NCI-H446 treated with DMSO at 0.1 percent for 48 hours (cell line): ENCODE data around the gene THAP7.
"Not testable (repeated sequence)": the region's sequence is repeated elsewhere in the genome, so short reads cannot be mapped to it uniquely, and the experiment has no call there.

Experiments used
- DNase-seq: peaks from one replicate; lab custom pipeline; 2025; lab: John Stamatoyannopoulos, UW

The THAP7 gene

DNA sequence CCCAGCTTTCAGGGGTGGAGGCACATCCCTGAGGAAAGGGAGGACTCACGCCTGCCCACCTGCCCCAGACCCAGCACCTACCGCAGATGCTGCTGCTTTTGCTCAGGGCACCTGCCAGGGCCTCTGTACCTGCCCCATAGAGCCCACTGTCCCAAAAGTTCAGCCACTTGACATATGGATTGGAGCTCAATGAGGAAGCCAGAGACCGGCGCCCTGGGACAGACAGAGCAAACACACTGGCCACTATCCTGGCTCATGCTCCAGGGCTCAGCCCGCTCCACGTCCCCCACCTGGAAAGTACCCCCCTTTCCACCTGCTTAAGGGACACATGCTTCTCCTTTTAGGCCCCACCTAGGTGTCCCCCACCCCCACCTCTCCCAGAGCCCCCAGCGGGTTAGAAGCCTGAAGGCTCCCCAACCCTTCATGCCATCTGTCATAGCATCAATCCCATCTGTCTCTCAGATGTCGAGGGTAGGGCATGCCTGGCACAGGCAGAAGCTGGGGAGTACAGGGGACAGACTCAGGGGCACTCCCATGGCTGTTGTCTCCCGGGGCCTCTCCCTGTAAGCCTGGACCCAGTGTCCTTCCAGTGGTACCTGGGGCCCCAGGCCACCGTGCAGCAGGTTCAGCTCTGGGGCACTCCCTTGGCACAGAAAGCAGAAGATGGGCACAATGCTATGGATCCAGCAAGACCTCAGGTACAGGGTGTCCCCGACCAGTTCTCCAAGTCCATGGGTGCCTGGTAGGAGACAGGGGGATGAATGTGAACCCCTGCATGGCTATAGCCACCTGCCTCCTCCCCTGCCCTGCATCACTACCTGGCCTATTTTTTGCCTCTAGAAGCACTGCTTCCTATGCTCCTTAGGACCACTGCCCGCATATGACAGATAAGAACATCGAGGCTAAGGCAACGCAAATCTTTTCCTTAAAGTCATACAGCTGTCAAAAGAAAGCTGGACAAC lies 10.8 kb upstream of the THAP7 start:
- DNase-seq, result no peak

DNA sequence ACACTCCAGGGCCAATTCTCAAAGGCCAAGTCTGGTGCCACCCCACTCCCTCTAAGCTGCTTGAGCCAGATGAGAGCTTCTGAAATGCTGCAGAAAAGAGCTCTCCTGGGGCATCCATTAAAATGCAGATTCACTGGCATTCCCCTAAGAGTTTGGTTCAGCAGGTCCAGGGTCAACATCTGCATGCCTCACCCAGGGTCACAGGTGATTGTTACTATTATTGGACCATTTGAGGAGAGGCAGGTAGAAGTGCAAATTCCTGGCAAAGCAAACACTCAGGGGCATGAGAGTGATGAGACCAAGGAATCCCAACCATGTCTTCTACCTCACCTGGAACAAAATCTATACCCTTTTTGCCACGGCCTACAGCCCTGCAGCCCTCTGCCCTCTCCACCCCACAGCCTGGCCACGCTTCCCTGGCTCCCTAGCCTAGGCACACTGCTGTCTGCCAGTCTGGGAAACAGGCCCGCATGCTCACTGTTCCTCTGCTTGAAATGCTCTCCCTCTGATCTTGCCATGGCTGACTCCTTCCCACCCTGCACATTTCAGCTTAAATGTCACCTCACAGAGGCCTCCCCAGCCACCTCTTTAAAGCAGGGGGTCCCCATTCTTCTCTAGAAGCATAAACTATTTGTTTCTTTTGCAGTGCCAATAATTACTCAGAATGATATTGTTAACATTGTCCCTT lies 8.7 kb upstream of the THAP7 start:
- DNase-seq, result no peak

DNA sequence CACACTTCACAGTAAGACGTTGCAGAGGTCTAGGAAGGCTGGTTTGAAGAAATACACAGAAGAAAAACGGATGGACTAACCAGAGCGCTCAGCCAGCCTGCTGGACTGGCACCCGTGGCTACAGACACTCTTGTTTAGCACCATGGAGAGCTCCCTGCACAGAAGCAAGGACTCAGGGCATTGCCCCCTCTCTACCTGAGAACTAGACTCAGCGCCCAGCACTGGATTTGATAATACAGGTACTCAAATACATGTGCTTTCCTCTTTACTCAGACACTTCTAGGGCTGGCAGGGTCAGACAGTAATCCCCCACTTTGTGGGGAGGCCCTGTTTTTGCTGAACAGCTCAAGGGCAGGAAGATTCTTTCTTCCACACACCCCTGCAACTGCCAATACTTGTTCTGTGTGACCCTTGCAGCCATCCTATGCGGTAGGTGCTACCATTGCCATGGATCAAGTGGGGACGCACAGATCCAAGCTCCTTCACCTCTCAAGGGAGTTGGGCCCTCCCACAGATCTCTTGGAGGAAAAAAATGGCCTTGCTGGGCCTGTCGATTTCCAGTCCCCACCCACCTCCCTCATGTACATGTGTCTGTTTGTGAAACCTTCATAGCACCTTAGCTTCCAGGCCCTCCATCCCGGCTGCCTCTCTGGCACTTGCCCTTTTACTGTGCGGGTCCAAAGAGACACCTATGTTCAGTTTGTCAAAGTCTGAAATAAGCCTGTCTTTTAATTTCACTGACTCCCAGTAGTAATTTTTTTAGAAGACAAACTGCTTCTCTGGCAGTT lies 7.9 kb upstream of the THAP7 start:
- DNase-seq, result no peak

DNA sequence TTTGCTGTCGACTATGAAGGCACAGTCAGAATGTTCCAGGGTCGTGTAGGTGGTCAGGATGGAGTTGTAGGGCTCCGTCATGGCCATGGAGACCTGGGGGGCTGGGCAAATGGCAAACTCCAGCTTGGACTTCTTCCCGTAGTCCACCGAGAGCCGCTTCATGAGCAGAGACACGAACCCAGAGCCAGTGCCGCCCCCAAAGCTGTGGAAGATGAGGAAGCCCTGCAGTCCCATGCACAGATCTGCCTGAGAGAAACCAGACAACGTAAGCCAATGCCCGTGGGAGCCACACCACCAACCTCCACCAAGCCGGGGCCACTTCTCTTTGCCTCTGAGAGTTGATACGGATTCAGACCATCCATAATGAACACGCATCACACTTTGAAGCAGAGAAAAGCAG lies 7.3 kb upstream of the THAP7 start:
- not testable (repeated sequence) for DNase-seq

DNA sequence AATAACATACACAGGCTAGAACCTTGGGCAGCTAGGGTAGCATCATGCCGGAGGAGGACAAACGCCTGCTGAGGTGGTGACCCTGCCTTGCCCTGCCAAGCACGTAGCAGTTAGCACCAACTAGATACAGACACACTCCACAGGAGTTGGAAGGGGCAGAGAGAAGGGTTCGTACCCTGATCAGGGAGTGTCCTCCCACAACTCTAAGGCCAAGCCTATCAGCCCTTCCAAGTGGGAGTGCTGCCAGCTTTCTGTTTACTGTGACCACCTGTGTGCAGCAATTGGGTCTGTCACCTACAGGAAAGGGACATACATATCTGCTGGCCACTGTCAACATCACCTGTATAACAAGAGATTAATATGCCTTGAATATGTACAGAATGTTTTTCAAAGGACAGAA lies 1.9 kb upstream of the THAP7 start:
- DNase-seq, result no peak

DNA sequence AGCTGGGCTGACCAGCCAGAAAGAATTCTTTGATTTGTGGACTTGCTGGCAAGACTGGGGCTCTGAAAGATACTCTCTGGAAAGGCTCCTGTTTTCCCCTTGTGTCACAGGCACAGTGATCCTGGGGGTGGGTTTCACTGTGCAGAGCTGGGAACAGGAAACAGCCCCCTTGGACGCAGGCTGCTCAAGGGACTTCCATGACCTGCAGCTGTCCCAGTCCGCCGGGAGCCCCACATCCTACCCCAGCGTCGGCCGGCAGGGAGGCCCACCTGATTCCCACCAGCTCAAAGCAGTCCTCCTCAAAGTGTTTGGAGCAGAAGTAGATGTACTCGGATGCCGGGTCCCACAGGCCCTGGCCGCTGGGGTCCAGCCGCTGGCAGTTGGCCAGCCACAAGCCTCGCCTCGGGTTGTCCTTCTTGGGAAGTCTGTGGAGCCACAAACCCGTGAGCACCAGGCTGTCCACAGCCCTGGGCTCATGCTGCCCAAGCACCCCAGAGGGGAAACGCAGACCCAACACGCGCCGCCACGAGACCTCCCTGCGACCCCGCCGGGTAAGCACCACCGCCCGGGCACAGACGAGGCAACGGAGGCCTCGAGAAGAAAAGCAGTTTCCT lies 824 bp downstream of the THAP7 start:
- no peak for DNase-seq

DNA sequence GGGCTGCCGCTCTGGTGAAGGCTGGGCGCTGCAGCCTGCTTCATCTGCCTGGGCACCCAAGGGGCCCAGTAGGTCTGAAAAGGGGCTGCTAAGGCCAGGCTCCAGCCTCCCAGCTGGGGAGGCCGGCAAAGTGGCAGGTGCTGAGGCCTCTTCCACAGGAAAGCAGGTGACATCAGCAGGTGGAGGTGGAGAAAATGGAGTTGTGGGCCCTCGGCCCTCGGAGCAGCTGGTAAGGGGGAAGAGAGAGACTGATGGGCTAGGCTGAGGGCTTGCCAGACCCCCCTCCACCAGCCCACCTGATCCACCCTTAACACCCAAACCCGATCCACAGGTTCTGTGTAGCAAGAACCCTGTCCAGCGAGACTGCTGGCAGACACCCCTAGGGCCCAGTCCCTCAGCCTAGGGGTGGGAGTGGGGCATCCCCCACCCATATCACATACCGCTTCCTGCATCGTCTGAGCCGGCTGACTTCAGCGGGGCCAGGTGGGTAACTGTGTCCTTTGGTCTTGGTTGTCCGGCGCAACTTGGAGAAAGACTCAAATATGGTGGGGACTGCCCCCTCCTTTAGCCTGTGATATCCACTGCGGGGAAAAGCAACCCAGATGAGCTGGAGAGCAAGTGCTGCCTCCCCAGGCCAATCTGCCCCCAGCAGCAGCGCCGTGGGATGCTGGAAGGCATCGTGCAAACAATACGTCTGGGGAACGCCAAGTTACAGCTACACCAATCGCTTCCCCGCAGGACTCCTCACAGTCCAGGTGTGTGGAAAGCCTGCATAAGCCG lies 1.5 kb downstream of the THAP7 start:
- DNase-seq, result no peak

DNA sequence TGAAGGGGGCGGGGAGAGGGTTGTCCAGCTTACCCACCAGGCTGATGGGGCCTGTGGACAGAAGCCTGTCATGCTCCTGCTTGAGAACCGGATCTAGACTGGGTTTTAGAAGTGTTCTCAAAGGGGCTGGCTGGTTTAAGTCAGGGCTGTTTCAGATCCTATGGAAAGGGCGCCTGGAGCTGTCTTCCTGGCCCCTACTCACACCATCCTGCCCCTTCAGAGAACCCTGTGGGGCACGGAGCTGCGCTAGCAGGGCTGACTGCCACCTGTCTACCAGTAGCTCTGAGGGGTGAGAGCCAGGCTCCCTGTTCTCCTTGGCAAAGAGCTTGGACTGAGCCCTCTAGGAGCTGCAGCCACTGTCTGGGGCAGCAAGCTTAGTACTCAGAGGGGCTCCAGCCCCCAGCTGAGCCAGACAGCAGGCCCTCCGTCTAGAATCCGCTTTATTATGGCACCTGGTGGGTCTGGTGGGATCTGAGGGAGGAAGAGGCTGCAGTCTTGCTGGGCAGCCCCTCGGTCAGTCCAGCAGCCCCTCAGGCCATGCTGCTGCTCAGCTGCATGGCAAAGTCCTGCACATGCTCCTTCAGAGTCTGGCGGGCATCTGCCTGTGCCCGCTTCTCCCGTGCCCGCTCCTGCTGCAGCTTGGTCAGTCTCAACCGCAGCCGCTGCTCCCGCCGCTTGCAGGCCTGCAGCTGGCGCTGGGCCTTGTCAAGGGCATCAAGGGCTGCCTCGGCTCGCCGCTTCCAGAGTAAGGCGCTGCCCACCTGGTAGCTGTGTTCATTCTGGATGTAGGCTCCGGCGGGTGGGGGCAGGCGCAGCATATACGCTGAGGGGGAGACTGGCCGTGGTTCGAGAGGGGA lies 2.3 kb downstream of the THAP7 start:
- DNase-seq, result no peak

DNA sequence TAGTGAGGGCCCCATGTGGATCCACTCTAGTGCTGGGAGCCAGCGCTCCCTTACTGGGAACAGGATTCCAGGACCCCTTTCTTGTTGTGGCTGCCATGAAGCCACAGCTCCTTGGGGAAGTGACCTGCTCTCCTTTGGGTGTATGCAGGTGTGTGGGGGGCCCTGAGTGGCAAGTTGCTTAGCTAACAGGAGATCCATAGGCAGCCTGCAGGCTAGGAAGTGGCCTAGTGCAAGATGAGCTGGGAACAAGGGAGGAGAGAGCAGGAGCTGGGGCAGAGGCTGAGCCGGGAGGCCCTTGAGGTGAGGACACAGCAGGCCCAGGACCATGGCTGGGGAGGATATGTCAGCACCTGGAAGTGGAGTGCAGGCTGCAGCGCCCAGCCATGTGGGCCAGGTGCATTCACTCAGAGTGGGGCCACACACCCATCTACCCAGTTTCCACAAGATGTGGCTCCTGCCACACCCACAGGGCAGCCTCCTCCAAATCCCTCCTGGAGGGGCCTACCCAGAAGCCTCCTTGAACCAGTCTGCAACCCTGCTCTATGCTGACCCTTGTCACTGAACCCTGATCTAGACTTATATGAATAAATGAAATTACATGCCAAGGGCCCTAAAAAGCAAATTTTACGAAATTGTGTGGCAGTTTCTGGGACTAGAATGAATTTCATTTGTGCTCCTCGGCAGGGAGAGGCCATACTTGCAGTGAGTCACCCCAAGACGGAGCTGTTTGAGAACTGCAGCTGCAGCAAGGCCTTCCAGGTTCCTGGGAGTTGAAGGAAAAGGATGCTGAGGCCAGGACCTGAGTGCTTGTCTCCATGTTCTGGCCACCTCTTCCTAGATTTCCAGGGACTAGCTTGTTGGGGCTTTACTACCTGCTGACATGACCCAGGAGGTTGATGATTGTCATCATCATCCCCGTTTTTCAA lies 3.2 kb downstream of the THAP7 start:
- DNase-seq, result no peak

DNA sequence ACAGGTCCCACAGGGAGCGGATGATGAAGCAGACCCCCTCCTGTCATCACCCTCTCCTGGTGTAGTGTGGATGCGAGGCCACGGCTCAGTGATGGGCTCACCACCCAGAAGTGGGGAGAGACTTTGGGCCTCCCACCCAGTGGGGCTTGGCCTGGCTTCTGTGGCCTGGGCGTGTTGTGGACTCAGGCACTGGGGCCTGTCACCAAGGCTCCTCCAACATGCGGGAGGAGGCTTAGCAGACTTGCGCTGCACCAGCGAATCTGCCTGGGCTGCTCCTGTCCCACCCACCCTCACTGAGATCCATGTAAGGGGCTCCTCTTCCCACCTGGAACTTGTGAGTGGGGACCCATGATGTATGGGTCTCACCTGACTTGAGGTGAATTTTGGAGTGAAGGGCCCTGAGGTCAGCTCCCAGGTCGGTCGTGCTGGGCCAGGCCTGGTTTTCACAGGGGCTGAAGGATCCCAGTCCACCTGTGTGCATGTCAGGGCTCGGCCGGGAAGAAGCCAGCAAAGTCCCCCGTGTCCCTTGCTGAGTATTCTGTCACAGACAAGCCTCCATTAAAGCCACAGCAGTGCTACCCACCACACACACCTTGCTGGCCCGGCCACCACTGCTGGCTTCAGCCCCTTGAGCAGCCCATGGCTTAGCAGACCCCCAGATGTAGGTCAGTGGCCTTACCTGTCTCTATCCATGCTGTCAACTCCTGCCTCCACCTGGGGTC lies 4.2 kb downstream of the THAP7 start:
- no peak for DNase-seq

DNA sequence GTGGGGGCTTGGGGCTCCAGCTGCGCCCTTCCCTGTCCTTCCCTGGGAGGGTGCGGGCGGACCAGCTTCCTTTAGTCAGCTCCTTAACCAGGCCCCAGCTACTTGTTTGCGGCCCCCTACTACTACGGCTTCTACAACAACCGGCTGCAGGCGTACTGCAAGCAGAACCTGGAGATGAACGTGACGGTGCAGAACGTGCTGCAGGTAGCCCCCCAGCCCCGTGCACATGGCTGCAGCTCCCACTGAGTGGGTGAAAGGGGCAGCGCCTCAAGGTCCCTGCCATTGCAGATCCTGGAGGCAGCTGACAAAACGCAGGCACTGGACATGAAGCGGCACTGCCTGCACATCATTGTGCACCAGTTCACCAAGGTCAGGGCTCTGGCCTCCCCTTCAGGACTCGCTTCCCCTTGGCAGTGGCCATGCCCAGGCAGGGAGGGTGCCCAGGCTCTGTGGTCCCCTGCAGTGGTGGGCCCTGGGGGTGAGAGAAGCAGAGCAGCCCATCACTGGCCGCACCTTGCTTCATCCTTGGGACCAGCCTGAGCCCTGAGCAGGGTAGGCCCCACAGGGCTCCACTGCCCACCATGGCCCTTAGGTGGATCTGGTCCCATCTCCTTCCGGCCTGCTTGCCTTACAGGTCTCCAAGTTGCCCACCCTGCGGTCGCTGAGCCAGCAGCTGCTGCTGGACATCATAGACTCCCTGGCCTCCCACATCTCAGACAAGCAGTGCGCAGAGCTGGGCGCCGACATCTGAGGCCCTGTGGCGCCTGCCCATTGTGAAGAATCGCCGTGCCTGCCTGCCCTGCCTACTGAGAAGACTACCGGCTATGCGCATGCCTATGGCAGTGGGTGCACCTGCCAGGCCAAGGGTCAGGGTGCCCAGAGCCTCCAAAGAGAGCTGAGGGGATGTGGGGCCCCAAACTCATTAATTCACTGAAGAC lies 5.1 kb downstream of the THAP7 start:
- no peak for DNase-seq

DNA sequence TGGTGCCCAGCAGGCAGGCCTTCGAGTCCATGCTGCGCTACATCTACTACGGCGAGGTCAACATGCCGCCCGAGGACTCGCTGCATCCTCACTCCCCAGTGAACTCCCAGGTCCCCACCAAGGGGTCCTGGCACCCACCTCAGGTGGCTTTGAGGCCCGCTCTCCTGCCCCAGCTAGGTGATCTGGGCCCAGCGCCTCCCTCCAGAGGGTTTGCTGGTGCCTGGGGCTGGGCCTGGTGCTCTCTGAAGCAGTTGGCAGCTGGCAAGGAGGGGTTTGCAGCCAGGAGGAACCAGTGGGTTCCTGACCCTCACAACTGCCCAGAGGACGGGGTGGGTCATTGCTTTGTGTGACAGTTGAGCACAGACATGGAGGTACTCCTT lies 5.9 kb downstream of the THAP7 start:
- DNase-seq, result no peak

DNA sequence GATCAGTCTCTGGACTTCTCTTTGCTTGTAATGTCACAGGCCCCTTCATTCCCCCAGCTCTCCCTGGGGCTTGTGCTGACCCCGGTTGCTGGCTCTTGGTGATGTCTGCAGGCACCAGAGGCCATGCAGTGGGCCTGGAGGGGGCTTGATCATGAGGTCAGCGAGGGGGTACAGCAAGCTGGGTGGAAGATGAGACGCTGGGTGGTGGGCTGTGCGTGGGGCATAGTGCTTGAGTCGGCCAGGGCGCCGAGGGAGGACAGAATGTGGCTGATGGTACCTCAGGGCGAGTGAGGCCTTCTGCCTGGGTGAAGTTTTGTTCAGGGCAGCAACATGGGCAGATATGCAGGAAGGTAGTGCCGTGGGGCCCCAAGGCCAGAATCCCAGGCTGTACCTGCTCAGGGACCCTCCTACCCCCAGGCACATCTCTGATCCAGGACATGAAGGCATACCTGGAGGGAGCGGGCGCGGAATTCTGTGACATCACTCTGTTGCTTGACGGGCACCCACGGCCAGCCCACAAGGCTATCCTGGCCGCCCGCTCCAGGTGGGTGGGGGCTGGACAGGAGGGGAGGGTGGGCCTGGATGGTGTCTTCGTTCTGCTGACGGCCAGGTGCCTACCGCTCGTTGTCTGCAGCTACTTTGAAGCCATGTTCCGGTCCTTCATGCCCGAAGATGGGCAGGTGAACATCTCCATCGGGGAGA lies 6.4 kb downstream of the THAP7 start:
- DNase-seq, result no peak

DNA sequence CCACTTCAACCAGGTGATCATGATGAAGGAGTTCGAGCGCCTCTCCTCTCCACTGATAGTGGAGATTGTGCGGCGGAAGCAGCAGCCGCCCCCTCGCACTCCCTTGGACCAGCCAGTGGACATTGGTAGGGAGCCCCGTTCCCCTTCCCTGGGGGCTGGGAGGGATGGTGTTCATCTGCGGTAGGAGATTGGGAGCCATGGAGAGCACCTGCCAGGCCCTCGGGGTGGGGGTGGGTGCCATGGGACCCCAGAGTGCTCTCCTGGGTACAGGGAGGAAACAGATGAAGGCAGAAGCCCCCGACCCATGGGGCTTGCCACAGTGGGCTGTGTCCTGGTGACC lies 7.0 kb downstream of the THAP7 start:
- no peak for DNase-seq

DNA sequence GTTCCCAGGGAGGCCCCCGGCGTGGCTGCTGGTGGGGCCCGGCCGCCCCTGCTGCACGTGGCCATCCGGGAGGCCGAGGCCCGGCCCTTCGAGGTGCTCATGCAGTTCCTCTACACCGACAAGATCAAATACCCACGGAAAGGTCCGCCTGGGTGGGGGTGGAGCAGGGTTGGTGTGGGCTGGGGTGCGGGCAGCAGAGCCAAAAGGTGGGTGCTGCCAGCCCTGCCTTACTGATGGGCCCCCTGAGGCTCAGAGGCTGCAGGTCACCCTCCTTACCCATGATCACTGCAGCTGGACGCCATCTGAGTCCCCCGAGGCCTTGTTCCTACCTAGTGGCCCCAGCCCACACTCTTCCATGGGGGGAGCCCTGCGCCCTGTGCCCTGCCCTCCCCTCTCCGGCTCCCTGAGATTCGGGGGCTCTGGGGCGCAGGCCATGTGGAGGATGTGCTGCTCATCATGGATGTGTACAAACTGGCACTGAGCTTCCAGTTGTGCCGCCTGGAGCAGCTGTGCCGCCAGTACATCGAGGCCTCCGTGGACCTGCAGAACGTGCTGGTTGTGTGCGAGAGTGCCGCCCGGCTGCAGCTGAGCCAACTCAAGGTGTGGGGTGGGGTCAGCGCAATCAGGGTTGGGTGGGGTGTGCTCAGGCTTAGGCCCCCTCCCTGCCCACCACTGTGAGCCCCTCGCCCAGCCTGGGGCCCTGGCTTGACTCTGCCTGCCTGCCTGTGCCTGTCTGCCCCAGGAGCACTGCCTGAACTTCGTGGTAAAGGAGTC lies 7.6 kb downstream of the THAP7 start:
- DNase-seq, result no peak
